Body of pancreas (tissue), 4 donors: ENCODE results near the gene MED15. TPM values are rescaled to one million over a fixed set of nuclear protein-coding genes. Genes with fewer than 3 reads are reported as not detected.

Source experiments
- ATAC-seq: fragments of 150-250 bp; one replicate; pipeline ENCODE4 v1.9.1; 2016
- DNase-seq, 4 donors: peaks; one replicate each; pipeline ENCODE4 v3.0.0-alpha.2; 2019
- H3K27ac ChIP-seq, 4 donors: fragments of 200-600 bp; sonication (generic); 1 replicate in 3 of 4; 2 replicates in 1 of 4; pipeline versions ENCODE4 v1.5.1 to v1.6.1; 2016 to 2019; ENCODE audit warnings: mild to moderate bottlenecking in 1 of 4, mixed read lengths in 1 of 4, moderate library complexity in 1 of 4
- H3K27me3 ChIP-seq, 2 donors: fragments of 200-600 bp; sonication (generic); one replicate each; pipeline ENCODE4 v1.6.0; 2016; ENCODE audit warnings: mild to moderate bottlenecking in 1 of 2
- H3K36me3 ChIP-seq, 2 donors: fragments of 200-600 bp; sonication (generic); replicated peaks in 1 of 2; 2 replicates each; pipeline ENCODE4 v1.5.1; 2016; ENCODE audit warnings: low read depth in 2 of 2; ENCODE audit not compliant: insufficient read depth in 1 of 2
- H3K4me1 ChIP-seq: fragments of 200-600 bp; sonication (generic); one replicate; pipeline ENCODE4 v1.6.0; 2016
- H3K4me3 ChIP-seq, 2 donors: fragments of 200-600 bp; sonication (generic); 1 replicate in 1 of 2; 2 replicates in 1 of 2; pipeline ENCODE4 v1.5.1; 2016 to 2019
- H3K9me3 ChIP-seq, 3 donors: fragments of 200-600 bp; sonication (generic); 1 replicate in 2 of 3; 2 replicates in 1 of 3; pipeline ENCODE4 v1.5.1; 2016
- CTCF ChIP-seq, 7 experiments: fragments of 450-650 bp in 4 of 7; fragments of 200-600 bp in 3 of 7; sonication (generic) in 3 of 7; IDR thresholded peaks; one replicate each; pipeline ENCODE4 v1.5.1; 2016 to 2019; ENCODE audit warnings: antibody characterized with exemption in 7 of 7
- POLR2A ChIP-seq, 3 donors: fragments of 450-650 bp; IDR thresholded peaks; one replicate each; pipeline ENCODE4 v1.6.1; 2016; ENCODE audit warnings: antibody characterized with exemption in 3 of 3, mild to moderate bottlenecking in 2 of 3
- WGBS, 2 donors: methylation state at CpG; one replicate each; pipeline ENCODE4 v1.1.5; 2017; 5-methylcytosine and 5-hydroxymethylcytosine counted together
- intact Hi-C: fragments of 100-400 bp; cut with DNase I; formaldehyde crosslinking; loops from one replicate; pipeline ENCODE4 v1.15.1; 2023
- small RNA-seq: library from RNA; depleted of rRNA; stranded (forward); fragments of <200 nt; gene quantifications from one replicate; pipeline ENCODE3, GENCODE V24; 2016
- total RNA-seq, 2 donors: library from RNA; depleted of rRNA; stranded (reverse); fragments of >200 nt; gene quantifications; one replicate each; pipeline ENCODE4 v1.1.0, GENCODE V29; 2016

MED15 gene
- total RNA-seq, 2 donors from 2014 or later = 31.6 to 36.9 TPM

GRCh38 chr22:20635227-20635591, 127.8 kb downstream of the MED15 start:
- no peak for DNase-seq
- H3K36me3 ChIP-seq = no peaks in the 10 kb centered on the region
- ATAC-seq = no peak
- intact Hi-C loops = no loop called here
- no peaks in the 10 kb centered on the region for H3K9me3 ChIP-seq
- TF ChIP-seq CTCF (IDR thresholded peaks at IDR 0.05) (no peak), POLR2A (IDR thresholded peaks at IDR 0.05) (no peak)
- H3K4me1 ChIP-seq = peaks cover 12% of the 10 kb centered on the region
- no peak overlapping the region for H3K4me3 ChIP-seq
- H3K27me3 ChIP-seq = no peaks in the 10 kb centered on the region
- H3K27ac ChIP-seq = no peak overlapping the region
- 75 to 97% methylated on average over 5 to 6 of the region's 6 CpGs for WGBS, 2 donors

GRCh38 chr22:20636075-20636812, 128.8 kb downstream of the MED15 start:
- no peak for ATAC-seq
- intact Hi-C loops = no loop called here
- TF ChIP-seq CTCF (IDR thresholded peaks at IDR 0.05) (no peak), POLR2A (IDR thresholded peaks at IDR 0.05) (no peak)
- H3K36me3 ChIP-seq = no peaks in the 10 kb centered on the region
- no peak overlapping the region for H3K4me3 ChIP-seq
- WGBS, 2 donors = 87 to 94% methylated on average over 12 to 16 of the region's 16 CpGs
- H3K4me1 ChIP-seq = peaks cover 12% of the 10 kb centered on the region
- no peaks in the 10 kb centered on the region for H3K9me3 ChIP-seq
- H3K27ac ChIP-seq = no peak overlapping the region
- DNase-seq = no peak
- no peaks in the 10 kb centered on the region for H3K27me3 ChIP-seq

GRCh38 chr22:20636945-20637344, 129.5 kb downstream of the MED15 start:
- TF ChIP-seq POLR2A (IDR thresholded peaks at IDR 0.05) = no peak
- no peak for TF ChIP-seq CTCF (IDR thresholded peaks at IDR 0.05)
- intact Hi-C loops = no loop called here
- no peak for DNase-seq
- no peak for ATAC-seq
- H3K36me3 ChIP-seq = no peaks in the 10 kb centered on the region
- no peak overlapping the region for H3K27ac ChIP-seq
- no peak overlapping the region for H3K4me3 ChIP-seq
- H3K4me1 ChIP-seq = peaks cover 12% of the 10 kb centered on the region
- H3K9me3 ChIP-seq = no peaks in the 10 kb centered on the region
- WGBS, 2 donors = 70 to 82% methylated on average over 2 of the region's 2 CpGs
- H3K27me3 ChIP-seq = no peaks in the 10 kb centered on the region

Small RNAs within 50 kb of the gene (small RNA-seq; reads per million reads assigned to genes)
- gene IGLL4P (not detected), gene RF00019 (not detected), gene RN7SL812P (not detected), gene RNY1P9 (not detected)

Other genes with a start within 250 kb of the MED15 start
- 1 to 10 TPM in 1 of 2 donors, under 1 TPM in 1; 0.66 to 1.8 TPM for gene RTN4R, start 239.3 kb upstream of the MED15 start, total RNA-seq
- 10 to 100 TPM; 24.4 to 52.4 TPM for gene DGCR6L, start 187.6 kb upstream of the MED15 start, total RNA-seq
- gene ZNF74, start 113.5 kb upstream of the MED15 start, total RNA-seq = 10 to 100 TPM in 1 of 2 donors, 1 to 10 TPM in 1; 7.3 to 10.4 TPM
- 10 to 100 TPM in 1 of 2 donors, 1 to 10 TPM in 1; 9.9 to 13.5 TPM for gene SCARF2, start 69.8 kb upstream of the MED15 start, total RNA-seq
- 10 to 100 TPM; 10.1 to 11.9 TPM for gene KLHL22, start 11.8 kb upstream of the MED15 start, total RNA-seq